Liver (tissue), 9 donors: ENCODE measurements around the gene ADK. TPM values are rescaled to one million over a fixed set of nuclear protein-coding genes. Genes with fewer than 3 reads are reported as not detected.

Experiments
- DNase-seq: peaks from one replicate; pipeline ENCODE4 v3.0.0-alpha.2; 2017; ENCODE audit warnings: low spot score
- H3K27ac ChIP-seq, 2 donors: one replicate each; pipeline ENCODE4 v1.7.0; 2013; ENCODE audit warnings: inconsistent platforms in 2 of 2, low read length in 2 of 2, control low read depth in 1 of 2, low read depth in 1 of 2, mild to moderate bottlenecking in 1 of 2
- H3K27me3 ChIP-seq, 4 donors: one replicate each; pipeline versions ENCODE4 v1.6.1 to v1.7.0; 2013; ENCODE audit warnings: low read length in 3 of 4, inconsistent platforms in 1 of 4, mild to moderate bottlenecking in 1 of 4, moderate library complexity in 1 of 4; ENCODE audit not compliant: control insufficient read depth in 4 of 4, insufficient read depth in 4 of 4
- H3K36me3 ChIP-seq, 4 donors: one replicate each; pipeline versions ENCODE4 v1.6.1 to v1.7.0; 2013; ENCODE audit warnings: low read length in 3 of 4, mild to moderate bottlenecking in 3 of 4, low read depth in 1 of 4, moderate library complexity in 1 of 4; ENCODE audit not compliant: control insufficient read depth in 4 of 4, insufficient read depth in 3 of 4
- H3K4me1 ChIP-seq, 4 donors: one replicate each; pipeline versions ENCODE4 v1.6.1 to v1.7.0; 2013; ENCODE audit warnings: low read length in 3 of 4, mild to moderate bottlenecking in 3 of 4, moderate library complexity in 1 of 4; ENCODE audit not compliant: control insufficient read depth in 4 of 4, insufficient read depth in 4 of 4
- H3K4me3 ChIP-seq, 3 donors: one replicate each; pipeline versions ENCODE4 v1.6.1 to v1.7.0; 2013; ENCODE audit warnings: low read length in 3 of 3, control low read depth in 1 of 3, low read depth in 1 of 3, mild to moderate bottlenecking in 1 of 3
- H3K9ac ChIP-seq, 2 donors: one replicate each; pipeline ENCODE4 v1.7.0; 2013; ENCODE audit warnings: low read length in 2 of 2, mild to moderate bottlenecking in 2 of 2, moderate library complexity in 2 of 2, control low read depth in 1 of 2, low read depth in 1 of 2
- H3K9me3 ChIP-seq, 4 donors: one replicate each; pipeline versions ENCODE4 v1.6.1 to v1.7.0; 2013; ENCODE audit warnings: low read length in 3 of 4; ENCODE audit not compliant: control insufficient read depth in 4 of 4
- ATF3 ChIP-seq: IDR thresholded peaks from 2 replicates; pipeline ENCODE4 v1.6.1; 2016; ENCODE audit warnings: antibody characterized with exemption
- CTCF ChIP-seq: fragments of 150-350 bp; IDR thresholded peaks from 2 replicates; pipeline ENCODE4 v1.5.1; 2017; ENCODE audit warnings: improper control_type of control experiment, low read depth, low read length; ENCODE audit not compliant: missing input control
- EGR1 ChIP-seq, 2 donors: IDR thresholded peaks; 2 replicates each; pipeline ENCODE4 v1.6.1; 2016 to 2018; ENCODE audit warnings: antibody characterized with exemption in 2 of 2, low read depth in 2 of 2
- FOXA1 ChIP-seq: IDR thresholded peaks from 2 replicates; pipeline ENCODE4 v1.6.1; 2016; ENCODE audit warnings: antibody characterized with exemption
- FOXA2 ChIP-seq: IDR thresholded peaks from 2 replicates; pipeline ENCODE4 v1.6.1; 2016; ENCODE audit warnings: antibody characterized with exemption
- HNF4A ChIP-seq, 2 donors: conservative IDR thresholded peaks; 2 replicates each; pipeline ENCODE4 v1.6.1; 2016; ENCODE audit warnings: antibody characterized with exemption in 2 of 2, mild to moderate bottlenecking in 2 of 2
- HNF4G ChIP-seq: IDR thresholded peaks from 2 replicates; pipeline ENCODE4 v1.6.1; 2016; ENCODE audit warnings: antibody characterized with exemption
- JUND ChIP-seq, 2 donors: IDR thresholded peaks; 2 replicates each; pipeline ENCODE4 v1.6.1; 2016; ENCODE audit warnings: antibody characterized with exemption in 2 of 2
- MAX ChIP-seq: IDR thresholded peaks from 2 replicates; pipeline ENCODE4 v1.6.1; 2016; ENCODE audit warnings: antibody characterized with exemption
- NR2F2 ChIP-seq: IDR thresholded peaks from 2 replicates; pipeline ENCODE4 v1.6.1; 2016; ENCODE audit warnings: antibody characterized with exemption
- RAD21 ChIP-seq, 2 donors: IDR thresholded peaks; 2 replicates each; pipeline ENCODE4 v1.6.1; 2016; ENCODE audit warnings: antibody characterized with exemption in 2 of 2, mild to moderate bottlenecking in 2 of 2
- REST ChIP-seq: IDR thresholded peaks from 2 replicates; pipeline ENCODE4 v1.6.1; 2016; ENCODE audit warnings: antibody characterized with exemption, mild to moderate bottlenecking
- RXRA ChIP-seq, 2 donors: IDR thresholded peaks; 2 replicates each; pipeline ENCODE4 v1.6.1; 2017 to 2018; ENCODE audit warnings: antibody characterized with exemption in 2 of 2, mild to moderate bottlenecking in 1 of 2
- SP1 ChIP-seq: IDR thresholded peaks from 2 replicates; pipeline ENCODE4 v1.6.1; 2018; ENCODE audit warnings: antibody characterized with exemption, mild to moderate bottlenecking
- TAF1 ChIP-seq: conservative IDR thresholded peaks from 2 replicates; pipeline ENCODE4 v1.6.1; 2016; ENCODE audit warnings: antibody characterized with exemption, mild to moderate bottlenecking
- YY1 ChIP-seq: IDR thresholded peaks from 2 replicates; pipeline ENCODE4 v1.6.1; 2016; ENCODE audit warnings: antibody characterized with exemption, mild to moderate bottlenecking
- WGBS: extraction: QIAGEN DNeasy Blood & Tissue Kit; methylation state at CpG from one replicate; pipeline ENCODE4 v1.1.7; 2013; 5-methylcytosine and 5-hydroxymethylcytosine counted together
- polyA plus RNA-seq, 2 donors: library from polyadenylated mRNA; stranded (reverse) in 1 of 2; unstranded in 1 of 2; fragments of 200-250 nt in 1 of 2; fragments of >200 nt in 1 of 2; fragmentation: Nextera tagmentation in 1 of 2; extraction: Ambion mirVana in 1 of 2; gene quantifications; one replicate each; pipeline versions ENCODE4 v1.2.1 to v1.2.3, GENCODE V29; 2013 to 2015
- total RNA-seq, 2 donors: library from RNA; depleted of rRNA; stranded (reverse); fragments of >200 nt; gene quantifications; one replicate each; pipeline ENCODE4 v1.2.3, GENCODE V29; 2014
- TF ChIP-seq, protein P1 (sequence below): IDR thresholded peaks from 2 replicates; pipeline ENCODE4 v1.6.1; 2016; ENCODE audit warnings: antibody characterized with exemption
- donor health status: healthy.
- donor health status: healthy.
- donor health status: healthy.
- donor health status: healthy.
- donor health status: healthy.

Gene ADK
- total and polyA plus RNA-seq, 4 donors = 18.0 to 110 (median 65.5) TPM

DNA sequence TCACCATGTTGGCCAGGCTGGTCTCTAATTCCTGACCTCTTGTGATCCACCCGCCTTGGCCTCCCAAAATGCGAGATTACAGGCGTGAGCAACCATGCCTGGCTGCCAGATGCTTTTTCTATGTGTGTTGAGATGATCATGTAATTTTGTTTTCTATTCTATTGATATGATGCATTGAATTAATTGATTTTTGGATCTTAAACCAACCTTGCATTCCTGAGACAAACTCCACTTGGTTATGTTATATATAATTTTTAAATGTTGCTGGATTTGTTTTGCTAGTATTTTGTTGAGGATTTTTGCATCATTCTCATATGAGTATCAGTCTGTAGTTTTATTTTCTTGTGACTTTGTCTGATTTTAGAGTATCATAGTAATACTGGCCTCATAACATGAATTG, 192.8 kb downstream of the ADK start:
- Histone ChIP-seq H3K4me3 (no peak overlapping the region), H3K27me3 (no peaks in the 10 kb centered on the region), H3K9me3 (peaks cover 0 to 7% (median 3%) of the 10 kb centered on the region in 4 donors), H3K27ac (no peak overlapping the region), H3K4me1 (peaks cover 0 to 3% (median 0%) of the 10 kb centered on the region in 4 donors), H3K36me3 (peaks cover 0 to 2% (median 0%) of the 10 kb centered on the region in 4 donors), H3K9ac (no peak overlapping the region)
- DNase-seq = no peak
- no peak for TF ChIP-seq YY1
- TF ChIP-seq ATF3 = no peak
- no peak for TF ChIP-seq HNF4A (conservative IDR thresholded peaks at IDR 0.05)
- no peak for TF ChIP-seq HNF4G
- no peak for TF ChIP-seq REST
- TF ChIP-seq FOXA1 = no peak
- TF ChIP-seq, protein P1, sequence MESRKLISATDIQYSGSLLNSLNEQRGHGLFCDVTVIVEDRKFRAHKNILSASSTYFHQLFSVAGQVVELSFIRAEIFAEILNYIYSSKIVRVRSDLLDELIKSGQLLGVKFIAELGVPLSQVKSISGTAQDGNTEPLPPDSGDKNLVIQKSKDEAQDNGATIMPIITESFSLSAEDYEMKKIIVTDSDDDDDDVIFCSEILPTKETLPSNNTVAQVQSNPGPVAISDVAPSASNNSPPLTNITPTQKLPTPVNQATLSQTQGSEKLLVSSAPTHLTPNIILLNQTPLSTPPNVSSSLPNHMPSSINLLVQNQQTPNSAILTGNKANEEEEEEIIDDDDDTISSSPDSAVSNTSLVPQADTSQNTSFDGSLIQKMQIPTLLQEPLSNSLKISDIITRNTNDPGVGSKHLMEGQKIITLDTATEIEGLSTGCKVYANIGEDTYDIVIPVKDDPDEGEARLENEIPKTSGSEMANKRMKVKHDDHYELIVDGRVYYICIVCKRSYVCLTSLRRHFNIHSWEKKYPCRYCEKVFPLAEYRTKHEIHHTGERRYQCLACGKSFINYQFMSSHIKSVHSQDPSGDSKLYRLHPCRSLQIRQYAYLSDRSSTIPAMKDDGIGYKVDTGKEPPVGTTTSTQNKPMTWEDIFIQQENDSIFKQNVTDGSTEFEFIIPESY = no peak
- no peak for TF ChIP-seq TAF1
- TF ChIP-seq RAD21 (IDR thresholded peaks at IDR 0.05) = no peak
- TF ChIP-seq SP1 = no peak
- TF ChIP-seq FOXA2 = no peak
- no peak for TF ChIP-seq RXRA (IDR thresholded peaks at IDR 0.05)
- TF ChIP-seq JUND (IDR thresholded peaks at IDR 0.05) = no peak
- no peak for TF ChIP-seq MAX
- no peak for TF ChIP-seq CTCF
- no peak for TF ChIP-seq EGR1 (IDR thresholded peaks at IDR 0.05; ENCODE audit: low read depth in 2 of 2)
- 98% methylated on average over 3 of the region's 3 CpGs for WGBS

DNA sequence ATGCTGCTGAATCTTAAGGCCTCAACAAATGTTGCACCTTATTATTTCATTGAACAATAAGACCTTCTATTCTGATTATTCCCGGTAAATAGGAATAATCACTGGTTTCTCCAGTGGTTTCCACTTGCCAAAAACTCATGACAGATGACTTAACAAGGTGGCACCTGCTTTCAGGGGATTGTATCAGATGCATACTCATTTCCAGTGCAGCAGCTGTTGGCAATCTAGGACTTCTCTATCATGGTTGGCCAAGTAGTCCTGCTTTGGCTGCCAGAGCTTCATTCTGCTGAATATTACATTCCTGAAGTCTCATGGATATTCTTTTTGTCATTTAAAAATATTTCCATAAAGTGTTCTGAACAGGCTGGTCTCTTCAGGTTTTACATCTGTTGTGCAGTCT, 193.3 kb downstream of the ADK start:
- Histone ChIP-seq H3K4me3 (no peak overlapping the region), H3K9me3 (peaks cover 0 to 7% (median 3%) of the 10 kb centered on the region in 4 donors), H3K36me3 (peaks cover 0 to 2% (median 0%) of the 10 kb centered on the region in 4 donors), H3K4me1 (peaks cover 0 to 3% (median 0%) of the 10 kb centered on the region in 4 donors), H3K27ac (no peak overlapping the region), H3K9ac (no peak overlapping the region), H3K27me3 (no peaks in the 10 kb centered on the region)
- no peak for DNase-seq
- WGBS = 97% methylated on average over 1 of the region's 1 CpG
- TF ChIP-seq SP1 (no peak), NR2F2 (no peak), HNF4G (no peak)
